Tibial artery (tissue), 4 donors: ENCODE results near the gene RARRES2.
"Not testable (repeated sequence)": the region's sequence is repeated elsewhere in the genome, so short reads cannot be mapped to it uniquely, and the experiment has no call there.

Experiments used
- DNase-seq, 2 donors: peaks; one replicate each; pipeline ENCODE4 v3.0.0-alpha.2; 2019
- H3K27ac ChIP-seq, 2 donors: fragments of 200-600 bp; sonication (generic) in 1 of 2; 1 replicate in 1 of 2; 2 replicates in 1 of 2; pipeline ENCODE4 v1.5.1; 2018 to 2019; ENCODE audit warnings: mild to moderate bottlenecking in 1 of 2
- H3K27me3 ChIP-seq, 2 donors: fragments of 200-600 bp; sonication (generic) in 1 of 2; one replicate each; pipeline versions ENCODE4 v1.5.1 to v1.6.0; 2016 to 2019
- H3K36me3 ChIP-seq, 3 donors: fragments of 200-600 bp; sonication (generic) in 2 of 3; one replicate each; pipeline ENCODE4 v1.5.1; 2016 to 2019; ENCODE audit warnings: mild to moderate bottlenecking in 2 of 3
- H3K4me1 ChIP-seq, 4 donors: fragments of 200-600 bp; sonication (generic) in 2 of 4; 1 replicate in 3 of 4; 2 replicates in 1 of 4; pipeline ENCODE4 v1.5.1; 2016 to 2019
- H3K4me3 ChIP-seq, 2 donors: fragments of 200-600 bp; sonication (generic) in 1 of 2; 1 replicate in 1 of 2; 2 replicates in 1 of 2; pipeline ENCODE4 v1.5.1; 2018 to 2019; ENCODE audit warnings: mild to moderate bottlenecking in 2 of 2
- H3K9me3 ChIP-seq, 3 donors: fragments of 200-600 bp; sonication (generic) in 1 of 3; one replicate each; pipeline ENCODE4 v1.5.1; 2016 to 2019
- intact Hi-C: fragments of 100-400 bp; cut with DNase I; formaldehyde crosslinking; loops from one replicate; pipeline ENCODE4 v1.15.0; 2023; ENCODE audit warnings: low total_unique reads

The RARRES2 gene

GRCh38 chr7:150302908-150303310, 38.5 kb downstream of the RARRES2 start:
- H3K27ac ChIP-seq, H3K36me3 ChIP-seq, H3K27me3 ChIP-seq, H3K4me1 ChIP-seq, intact Hi-C loops, H3K9me3 ChIP-seq, DNase-seq, H3K4me3 ChIP-seq: not testable (repeated sequence)

- intact Hi-C loops, result not testable (repeated sequence)
These were observed 43.5 kb downstream of the RARRES2 start for GRCh38 chr7:150297978-150298377.

GRCh38 chr7:150296802-150297201, 44.6 kb downstream of the RARRES2 start:
- H3K4me3 ChIP-seq, DNase-seq, H3K9me3 ChIP-seq, H3K27ac ChIP-seq, intact Hi-C loops, H3K4me1 ChIP-seq, H3K27me3 ChIP-seq, H3K36me3 ChIP-seq: not testable (repeated sequence)

More at GRCh38 chr7:150297978-150298377, 43.5 kb downstream of the RARRES2 start:
- H3K27ac ChIP-seq, H3K4me1 ChIP-seq, H3K4me3 ChIP-seq, H3K9me3 ChIP-seq, H3K36me3 ChIP-seq, H3K27me3 ChIP-seq, DNase-seq: not testable (repeated sequence)

DNA sequence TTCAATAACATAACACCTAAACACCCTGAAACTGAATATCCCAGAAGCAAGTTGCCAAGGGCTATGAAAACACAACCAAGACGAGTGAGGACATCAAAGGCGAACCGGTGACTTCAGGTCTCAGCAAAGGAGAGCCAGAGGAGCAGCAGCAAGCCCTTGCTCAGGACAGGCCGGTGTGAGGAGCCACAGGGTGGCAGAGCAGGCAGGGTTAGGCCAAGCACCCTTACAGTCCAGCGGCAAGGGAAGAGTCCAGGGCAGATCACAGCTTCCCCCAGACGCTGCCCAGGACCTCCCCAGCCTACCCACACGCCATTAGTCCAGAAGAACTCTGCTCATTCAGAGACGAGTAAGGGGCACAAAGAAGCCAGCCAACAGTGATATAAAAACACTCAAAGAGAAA, 45.8 kb downstream of the RARRES2 start:
- DNase-seq, H3K36me3 ChIP-seq, H3K4me3 ChIP-seq, H3K4me1 ChIP-seq, intact Hi-C loops, H3K27me3 ChIP-seq, H3K27ac ChIP-seq, H3K9me3 ChIP-seq: not testable (repeated sequence)

DNA sequence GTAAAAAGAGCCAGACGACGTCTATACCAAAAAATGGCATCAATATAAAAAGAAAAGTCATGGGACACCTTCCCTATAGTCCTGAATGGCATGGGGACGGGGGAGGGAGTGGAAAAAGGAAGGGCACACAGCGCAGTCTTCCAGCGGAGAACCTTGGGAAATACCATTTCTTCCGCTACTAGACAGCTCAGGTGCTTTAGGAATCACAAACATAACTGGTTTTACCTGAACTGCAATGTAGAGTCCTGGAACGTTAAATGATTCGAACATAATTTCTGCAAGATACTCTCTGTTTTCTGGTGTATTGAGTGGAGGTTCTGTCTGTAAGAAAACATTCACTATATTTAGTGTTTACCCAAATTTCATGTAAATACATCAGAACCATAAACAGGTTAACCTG, 46.4 kb downstream of the RARRES2 start:
- intact Hi-C loops, H3K27ac ChIP-seq, H3K27me3 ChIP-seq, H3K4me1 ChIP-seq, H3K36me3 ChIP-seq, H3K4me3 ChIP-seq, DNase-seq, H3K9me3 ChIP-seq: not testable (repeated sequence)

DNA sequence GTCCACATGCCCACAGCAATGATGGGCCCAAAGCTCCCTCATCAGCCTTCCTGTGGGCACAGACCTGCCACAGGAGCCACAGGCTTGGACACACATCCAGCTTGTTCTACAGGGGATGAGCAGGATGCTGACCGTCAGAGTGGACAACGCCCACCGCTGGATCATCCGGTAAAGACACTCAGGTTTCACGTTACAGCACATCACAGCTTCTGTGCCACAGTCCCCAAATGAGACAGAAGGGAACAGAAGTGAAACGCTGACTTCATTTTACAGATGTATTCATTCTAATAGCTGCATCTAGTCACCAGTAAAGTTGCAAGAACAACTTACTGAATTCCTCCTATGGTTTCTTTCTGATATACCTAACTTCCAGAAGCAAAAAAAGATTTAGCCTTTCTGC, 51.1 kb downstream of the RARRES2 start:
- DNase-seq, H3K36me3 ChIP-seq, H3K27ac ChIP-seq, H3K4me3 ChIP-seq, intact Hi-C loops, H3K27me3 ChIP-seq, H3K9me3 ChIP-seq, H3K4me1 ChIP-seq: not testable (repeated sequence)

DNA sequence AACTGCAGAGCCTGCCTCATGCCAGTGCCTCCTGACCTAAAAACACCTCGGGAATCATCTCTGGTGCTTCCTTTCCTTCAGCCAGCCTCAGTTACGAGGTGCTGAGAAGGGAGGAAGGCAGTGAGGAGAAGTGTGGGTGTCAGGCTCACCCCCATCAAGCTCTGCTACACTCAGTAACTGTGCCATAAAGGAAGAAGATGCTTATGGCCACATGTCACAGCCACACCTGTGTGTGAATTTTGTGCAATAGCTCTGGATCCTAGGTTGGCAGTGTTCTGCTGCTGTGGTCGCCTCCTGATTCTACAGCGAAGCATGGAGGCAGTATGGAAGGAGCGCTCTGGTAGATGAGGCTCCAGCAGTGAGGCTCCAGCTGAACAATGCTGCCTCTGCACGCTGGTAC, 52.6 kb downstream of the RARRES2 start:
- H3K27ac ChIP-seq, intact Hi-C loops, H3K36me3 ChIP-seq, H3K4me1 ChIP-seq, H3K9me3 ChIP-seq, H3K4me3 ChIP-seq, H3K27me3 ChIP-seq, DNase-seq: not testable (repeated sequence)
